T-helper 22 cell (primary cell): ENCODE measurements around the gene FAM187B.
"Not testable (repeated sequence)": the region's sequence is repeated elsewhere in the genome, so short reads cannot be mapped to it uniquely, and the experiment has no call there.

Experiments used
- DNase-seq: peaks from one replicate; pipeline ENCODE4 v3.0.0-alpha.2; 2020; ENCODE audit warnings: low read depth

The FAM187B gene

GRCh38 chr19:35262101-35262761 lies 33.7 kb upstream of the FAM187B start:
- no peak for DNase-seq

DNA sequence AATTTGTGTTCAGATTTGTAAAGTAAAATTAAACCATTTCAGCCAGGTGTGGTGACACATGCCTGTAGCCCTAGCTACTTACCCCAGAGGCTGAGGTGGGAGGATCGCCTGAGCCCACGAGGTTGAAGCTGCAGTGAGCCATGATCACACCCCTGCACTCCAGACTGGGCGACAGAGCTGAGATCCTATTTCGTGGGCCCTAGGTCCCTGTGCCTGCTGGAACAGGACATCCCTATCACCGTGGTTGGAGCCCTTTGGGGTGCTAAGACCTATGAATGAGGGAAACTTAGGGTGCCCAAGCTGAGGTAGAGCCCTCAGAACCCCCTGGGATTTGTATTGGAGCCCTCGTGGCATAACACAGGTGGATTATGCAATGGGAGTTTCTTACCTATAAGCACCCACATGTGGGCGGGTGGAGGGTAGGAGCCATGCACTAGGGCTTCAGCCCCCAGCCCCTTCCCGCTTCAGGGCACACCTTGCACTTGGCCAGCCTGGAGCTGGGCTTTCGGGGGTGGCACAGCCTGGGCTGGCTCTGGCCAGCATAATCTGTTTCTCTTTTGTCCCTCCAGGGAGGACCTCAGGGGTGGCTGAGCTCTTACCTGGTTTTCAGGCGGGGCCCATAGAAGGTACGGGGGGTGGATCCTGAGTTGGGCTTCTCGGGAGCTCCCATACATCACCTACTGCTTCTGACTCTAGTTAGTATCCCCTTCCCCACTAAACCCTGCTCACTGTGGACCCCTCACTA lies 33.0 kb upstream of the FAM187B start:
- no peak for DNase-seq

- DNase-seq: no peak
These were observed 32.3 kb upstream of the FAM187B start for GRCh38 chr19:35260694-35261304.

DNA sequence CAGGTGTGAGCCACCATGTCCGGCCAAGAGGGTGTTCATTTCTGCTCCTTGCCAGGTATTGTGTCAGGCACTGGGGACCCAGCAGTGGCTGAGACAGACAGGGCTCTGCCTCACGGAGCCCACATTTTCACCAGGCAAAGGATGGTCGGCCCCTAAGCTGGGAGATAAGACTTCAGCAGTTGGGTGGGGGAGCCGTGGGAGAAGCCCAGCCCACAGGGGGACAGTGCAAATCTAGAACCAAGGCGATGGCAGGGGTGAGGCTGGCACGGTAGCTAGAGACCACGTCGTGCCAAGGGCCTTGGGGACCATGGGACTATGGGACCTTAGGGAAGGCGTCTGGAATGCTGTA lies 28.5 kb upstream of the FAM187B start:
- DNase-seq: no peak

- DNase-seq: no peak
These were observed 28.0 kb upstream of the FAM187B start for GRCh38 chr19:35256566-35256965.

DNA sequence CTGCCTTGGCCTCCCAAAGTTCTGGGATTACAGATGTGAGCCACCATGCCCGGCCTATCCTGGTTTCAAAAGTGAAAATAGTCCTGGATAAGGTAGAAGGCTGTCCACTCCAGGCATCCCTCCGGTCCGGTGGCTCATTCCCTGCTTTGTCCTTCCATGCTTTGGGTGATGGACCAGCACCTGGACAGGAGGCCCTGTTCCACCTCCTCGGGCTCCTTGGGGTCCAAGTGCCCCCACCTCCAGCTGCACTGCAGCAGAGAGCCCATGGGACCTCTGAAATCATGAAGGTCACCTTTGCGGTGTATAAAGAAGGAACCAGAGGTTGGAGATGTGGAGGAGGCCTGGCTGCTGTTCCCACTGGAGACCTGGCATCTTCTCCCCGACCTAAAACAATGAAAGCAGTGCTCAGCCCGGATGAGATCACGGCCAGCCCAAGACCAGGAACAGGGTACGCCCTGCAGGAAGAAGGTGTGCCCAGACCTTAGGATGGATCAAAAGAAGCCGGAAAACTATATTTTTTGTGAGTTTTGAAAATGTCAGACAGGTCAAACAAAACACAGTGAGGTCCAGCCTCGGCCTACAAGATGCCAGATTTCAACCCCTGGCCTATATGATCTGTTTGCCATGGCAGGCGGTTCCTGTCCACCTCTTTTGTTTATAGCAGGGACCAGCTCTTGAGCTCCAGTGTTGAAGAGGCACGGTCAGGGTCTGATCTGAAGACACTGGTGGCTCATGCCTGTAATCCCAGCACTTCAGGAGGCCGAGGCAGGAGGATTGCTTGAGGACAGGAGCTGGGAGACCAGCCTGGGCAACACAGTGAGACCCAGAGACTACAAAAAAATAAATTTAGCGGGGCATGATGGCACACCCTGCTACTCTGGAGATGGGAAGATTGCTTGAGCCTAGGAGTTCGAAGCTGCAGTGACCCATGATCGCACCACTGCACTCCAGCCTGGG lies 26.1 kb upstream of the FAM187B start:
- no peak for DNase-seq

- no peak for DNase-seq
These were observed 25.1 kb upstream of the FAM187B start for GRCh38 chr19:35253316-35254286.

DNA sequence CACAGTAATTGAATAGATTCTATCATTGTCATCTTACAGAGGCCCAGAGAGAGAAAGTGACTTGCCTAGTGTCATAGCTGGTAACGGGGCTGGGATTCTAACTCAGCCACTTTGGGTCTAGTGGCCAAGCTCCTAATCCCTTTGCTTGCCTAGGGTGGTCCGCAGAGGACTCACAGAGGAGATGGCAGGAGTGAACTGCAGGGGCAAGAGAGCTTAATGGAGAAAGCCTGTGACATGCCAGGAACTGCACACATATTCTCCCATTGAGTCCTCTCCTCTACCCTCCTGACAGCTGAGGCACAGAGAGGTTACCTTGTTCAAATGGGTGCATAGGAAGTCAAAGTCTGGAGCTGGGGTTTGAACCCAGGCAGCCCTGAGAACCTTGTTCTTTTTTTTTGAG lies 22.9 kb upstream of the FAM187B start:
- DNase-seq: no peak

GRCh38 chr19:35249848-35250711 lies 21.5 kb upstream of the FAM187B start:
- no peak for DNase-seq

- no peak for DNase-seq
These were observed 20.8 kb upstream of the FAM187B start for GRCh38 chr19:35249146-35249847.

DNA sequence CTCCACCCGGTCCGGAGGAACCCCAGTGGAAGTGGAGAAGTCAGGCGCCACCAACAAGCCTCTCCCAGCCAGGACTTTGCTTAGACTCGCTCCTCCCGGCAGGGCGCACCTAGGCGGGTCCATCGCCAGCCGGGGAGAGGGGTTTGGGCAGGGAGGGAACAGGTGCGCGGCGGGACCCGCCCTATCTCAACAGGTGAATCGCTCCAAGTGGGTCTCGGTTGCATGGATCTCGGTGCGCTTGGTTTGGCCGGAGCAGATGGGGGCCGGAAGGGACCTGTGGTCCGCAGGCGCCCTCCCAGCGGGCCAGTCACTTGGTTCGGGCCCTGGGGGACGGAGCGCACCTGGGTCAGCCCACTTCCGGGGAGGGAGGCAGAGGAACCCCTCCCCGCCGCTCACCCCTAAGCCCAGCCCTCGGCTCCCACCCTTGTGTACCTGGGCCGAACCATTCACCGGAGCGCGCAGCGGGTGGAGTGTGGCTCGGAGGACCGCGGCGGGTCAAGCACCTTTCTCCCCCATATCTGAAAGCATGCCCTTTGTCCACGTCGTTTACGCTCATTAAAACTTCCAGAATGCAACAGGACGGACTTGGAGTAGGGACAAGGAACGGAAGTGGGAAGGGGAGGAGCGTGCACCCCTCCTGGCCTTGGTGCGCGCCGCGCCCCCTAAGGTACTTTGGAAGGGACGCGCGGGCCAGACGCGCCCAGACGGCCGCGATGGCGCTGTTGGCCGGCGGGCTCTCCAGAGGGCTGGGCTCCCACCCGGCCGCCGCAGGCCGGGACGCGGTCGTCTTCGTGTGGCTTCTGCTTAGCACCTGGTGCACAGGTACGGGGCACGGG lies 20.0 kb upstream of the FAM187B start, which contains the start of gene LSR:
Gene LSR, plus strand, starts transcription at position 693 of the 836 bp plus-strand sequence. Its CDS starts 21 bp downstream, at position 714.
- DNase-seq: peak; percentile 49

DNA sequence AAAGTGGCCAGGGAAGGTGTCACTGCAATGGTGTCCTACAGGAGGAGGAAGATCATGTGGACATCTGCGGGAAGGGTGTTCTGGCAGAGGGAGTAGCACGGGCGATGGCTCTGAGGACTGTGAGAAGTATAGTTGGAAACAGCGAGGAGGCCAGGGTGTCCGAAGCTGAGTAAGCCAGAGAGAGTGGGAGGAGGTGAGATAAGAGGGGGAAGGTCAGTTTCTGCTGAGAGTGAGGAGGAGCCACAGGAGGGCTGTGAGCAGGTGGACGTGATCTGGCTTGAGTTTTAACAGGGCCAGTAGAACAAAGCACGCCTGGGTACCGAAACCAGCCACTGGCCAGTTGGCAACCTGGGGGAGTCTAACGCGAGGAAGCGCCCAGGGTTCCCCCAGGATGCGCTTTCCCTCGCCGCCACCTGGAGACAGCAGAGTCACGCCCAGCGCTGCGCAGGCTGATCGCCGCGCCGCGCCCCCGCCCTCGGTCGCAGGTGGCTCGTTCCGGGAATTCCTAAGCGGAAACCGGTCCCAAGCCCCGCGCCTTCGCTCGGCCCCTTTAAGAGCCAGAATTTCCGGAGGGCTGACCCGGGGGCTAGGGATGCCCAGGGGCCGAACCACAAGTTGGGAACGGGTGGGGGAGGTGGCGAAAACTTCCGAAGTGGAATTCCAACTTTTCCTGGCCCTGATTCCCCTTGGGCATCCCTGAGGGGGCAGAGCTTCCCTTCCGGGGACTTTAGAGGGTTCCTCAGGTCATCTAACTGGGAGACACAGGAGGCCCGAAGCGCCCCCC lies 19.2 kb upstream of the FAM187B start:
- DNase-seq: peak; percentile 27

DNA sequence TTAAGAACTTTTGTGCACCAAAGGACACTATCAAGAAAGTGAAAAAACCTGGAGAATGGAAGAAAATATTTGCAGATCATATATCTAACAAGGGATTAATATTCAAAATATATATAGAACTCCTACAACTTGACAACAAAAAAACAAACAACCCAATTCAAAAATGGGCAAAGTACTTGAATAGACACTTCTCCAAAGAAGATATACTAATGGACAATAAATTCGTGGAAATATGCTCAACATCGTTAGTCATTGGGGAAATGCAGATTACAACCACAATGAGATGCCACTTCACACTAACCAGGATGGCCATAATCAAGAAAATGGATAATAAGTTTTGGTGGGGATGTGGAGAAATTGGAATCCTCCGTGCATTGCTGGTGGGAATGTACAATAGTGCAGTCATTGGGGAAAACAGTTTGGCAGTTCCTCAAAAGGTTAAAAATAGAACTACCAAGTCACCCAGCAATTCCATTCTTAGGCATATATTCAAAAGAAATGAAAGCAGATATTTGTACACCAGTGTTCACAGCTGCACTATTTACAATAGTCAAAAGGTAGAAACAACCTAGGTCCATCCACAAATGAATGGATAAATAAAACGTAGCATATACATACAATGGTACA lies 18.0 kb upstream of the FAM187B start:
- DNase-seq: no peak

DNA sequence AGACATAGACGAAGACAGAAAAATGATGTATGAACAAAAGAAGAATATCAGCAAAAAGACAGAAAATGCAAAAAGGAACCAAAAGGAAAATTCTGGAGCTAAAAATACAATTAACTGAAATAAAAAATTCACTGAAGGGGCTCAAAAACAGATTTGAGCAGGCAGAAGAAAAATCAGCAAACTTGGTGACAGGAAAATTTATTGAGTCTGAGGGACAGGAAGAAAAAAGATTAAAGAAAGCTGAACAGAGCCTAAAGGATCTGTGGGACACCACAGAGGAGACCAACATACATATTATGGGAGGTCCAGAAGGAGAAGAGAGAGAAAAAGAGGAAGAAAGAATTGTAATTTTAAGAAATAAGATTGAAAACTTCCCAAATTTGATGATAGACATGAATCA lies 12.9 kb upstream of the FAM187B start:
- no peak for DNase-seq

DNA sequence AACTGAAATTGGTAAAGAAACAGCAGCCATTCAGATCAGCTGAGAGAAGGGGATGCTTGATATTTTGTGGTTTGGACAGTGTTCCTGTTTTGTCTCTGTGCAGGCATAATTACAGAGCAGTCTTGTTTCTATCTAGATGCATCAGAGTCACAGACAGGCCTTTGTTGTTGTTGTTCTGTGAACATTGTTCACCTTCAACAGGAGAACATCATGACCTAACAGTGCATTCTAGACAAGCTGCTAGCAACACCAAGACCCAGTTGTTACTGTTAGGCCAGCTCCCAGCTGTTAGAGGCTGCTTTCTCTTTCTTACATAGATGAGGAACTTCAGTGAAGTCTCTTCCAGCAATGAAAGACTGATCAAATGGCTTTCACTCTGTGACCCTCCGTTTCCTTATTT lies 11.8 kb upstream of the FAM187B start:
- peak; percentile 11 for DNase-seq

DNA sequence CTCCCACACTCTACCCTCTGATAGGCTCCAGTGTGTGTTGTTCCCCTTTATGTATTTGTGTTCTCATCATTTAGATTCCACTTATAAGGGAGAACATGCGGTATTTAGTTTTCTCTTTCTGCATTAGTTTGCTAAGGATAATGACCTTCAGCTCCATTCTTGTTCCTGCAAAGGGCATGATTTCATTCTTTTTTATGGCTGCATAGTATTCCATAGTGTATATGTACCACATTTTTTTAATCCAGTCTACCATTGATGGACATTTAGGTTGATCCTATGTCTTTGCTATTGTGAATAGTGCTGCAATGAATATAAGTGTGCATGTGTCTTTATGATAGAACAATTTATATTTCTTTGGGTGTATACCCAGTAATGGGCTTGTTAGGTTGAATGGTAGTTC lies 11.1 kb upstream of the FAM187B start:
- not testable (repeated sequence) for DNase-seq
